Nucleus accumbens (tissue), 56 donors: ENCODE results near the gene CNOT6L.
"Not testable (repeated sequence)": the region's sequence is repeated elsewhere in the genome, so short reads cannot be mapped to it uniquely, and the experiment has no call there.

Experiments used
- DNase-seq, 56 donors: peaks; one replicate each; lab custom pipeline; 2025; lab: John Stamatoyannopoulos, UW

The CNOT6L gene

DNA sequence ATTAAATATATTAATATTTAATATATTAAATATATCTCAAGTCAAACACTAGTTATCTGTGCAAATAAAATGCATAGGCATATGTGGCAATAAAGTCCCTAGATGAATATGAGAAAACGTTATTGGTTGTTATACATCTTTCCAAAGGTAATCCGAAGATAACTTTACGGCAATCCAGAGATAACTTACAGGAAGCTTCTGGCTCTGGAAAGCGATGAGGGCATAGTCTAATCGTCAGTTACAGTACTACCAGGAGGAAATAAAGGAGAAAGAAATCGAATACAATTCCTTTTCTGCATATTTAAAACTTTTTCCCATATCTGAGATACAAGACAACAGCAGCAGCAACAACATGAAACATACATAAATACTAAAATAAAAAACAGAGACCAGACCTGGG is 35.3 kb downstream of the CNOT6L start:
- DNase-seq = no peak

DNA sequence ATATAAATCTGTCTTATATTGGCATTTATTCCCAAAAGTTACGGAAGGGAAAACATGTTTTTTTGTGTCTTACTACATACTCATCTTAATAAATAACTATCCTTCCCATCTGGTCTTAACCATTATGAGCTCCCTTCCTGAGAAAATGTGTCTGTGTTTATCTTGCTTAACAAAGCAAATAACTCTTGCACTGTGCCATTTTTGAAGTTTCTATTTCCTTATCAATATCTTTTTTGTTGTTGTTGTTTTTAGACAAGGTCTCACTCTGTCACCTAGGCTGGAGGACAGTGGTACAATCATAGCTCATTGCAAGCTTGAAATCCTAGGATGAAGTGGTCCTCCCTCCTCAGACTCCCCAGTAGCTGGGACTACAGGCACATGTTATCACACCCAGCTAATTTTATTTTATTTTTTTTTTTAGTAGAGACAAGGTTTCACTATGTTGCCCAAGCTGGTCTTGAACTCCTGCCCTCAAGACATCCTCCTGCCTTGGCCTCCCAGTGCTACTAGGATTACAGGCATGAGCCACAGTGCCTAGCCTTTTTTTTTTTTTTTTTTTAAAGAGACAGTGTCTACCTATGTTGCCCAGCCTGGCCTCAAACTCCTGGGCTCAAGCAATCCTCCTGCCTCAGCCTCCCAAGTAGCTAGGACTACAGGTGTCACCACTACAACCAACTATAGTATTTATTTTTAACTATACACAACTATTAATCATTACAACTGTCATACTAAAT is 36.9 kb downstream of the CNOT6L start:
- DNase-seq = no peak

GRCh38 chr4:77780762-77781161 is 38.4 kb downstream of the CNOT6L start:
- DNase-seq = not testable (repeated sequence)

GRCh38 chr4:77777135-77777807 is 41.9 kb downstream of the CNOT6L start:
- DNase-seq = no peak

- DNase-seq = no peak
Measured at GRCh38 chr4:77776182-77777134, 42.7 kb downstream of the CNOT6L start.

DNA sequence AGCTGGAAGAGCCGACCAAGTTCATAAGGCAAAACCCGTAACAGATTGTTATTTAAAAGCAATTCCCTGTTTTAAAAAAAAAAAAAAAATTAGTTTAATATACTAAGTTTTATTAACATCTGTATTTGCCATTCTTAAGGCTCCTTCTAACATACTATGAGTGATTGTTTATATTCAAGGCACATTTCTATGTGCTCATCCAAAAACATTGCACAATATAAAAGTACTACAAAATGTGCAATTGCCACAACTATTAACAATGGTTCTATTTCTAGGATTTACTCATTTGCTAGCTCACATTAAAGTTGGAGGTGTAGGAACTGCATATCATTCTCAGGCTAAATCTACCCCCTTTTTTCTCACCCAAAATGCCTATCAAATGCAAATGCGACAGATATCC is 46.1 kb downstream of the CNOT6L start:
- no peak for DNase-seq

- no peak for DNase-seq
Measured at GRCh38 chr4:77771566-77771965, 47.6 kb downstream of the CNOT6L start.

GRCh38 chr4:77765720-77766119 is 53.4 kb downstream of the CNOT6L start:
- no peak for DNase-seq

- no peak for DNase-seq
Measured at GRCh38 chr4:77762531-77762930, 56.6 kb downstream of the CNOT6L start.

- DNase-seq = no peak
Measured at GRCh38 chr4:77761595-77761994, 57.6 kb downstream of the CNOT6L start.

GRCh38 chr4:77758804-77759203 is 60.4 kb downstream of the CNOT6L start:
- DNase-seq = no peak

DNA sequence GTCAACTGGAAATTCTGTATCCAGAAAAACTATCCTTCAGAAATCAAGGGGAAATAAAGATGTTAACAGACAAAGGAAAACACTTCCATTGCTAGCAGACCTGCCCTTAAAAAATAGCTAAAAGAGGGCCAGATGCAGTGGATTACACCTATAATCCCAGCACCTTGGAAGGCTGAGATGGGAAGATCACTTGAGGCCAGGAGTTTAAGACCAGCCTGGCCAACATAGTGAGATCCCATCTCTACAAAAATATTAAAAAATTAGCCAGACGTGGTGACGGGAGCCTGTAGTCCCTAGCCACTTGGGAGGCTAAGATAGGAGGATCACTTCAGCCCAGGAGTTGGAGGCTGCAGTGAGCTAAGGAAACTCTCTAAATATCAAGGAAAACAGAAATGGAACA is 67.4 kb downstream of the CNOT6L start:
- DNase-seq = no peak

DNA sequence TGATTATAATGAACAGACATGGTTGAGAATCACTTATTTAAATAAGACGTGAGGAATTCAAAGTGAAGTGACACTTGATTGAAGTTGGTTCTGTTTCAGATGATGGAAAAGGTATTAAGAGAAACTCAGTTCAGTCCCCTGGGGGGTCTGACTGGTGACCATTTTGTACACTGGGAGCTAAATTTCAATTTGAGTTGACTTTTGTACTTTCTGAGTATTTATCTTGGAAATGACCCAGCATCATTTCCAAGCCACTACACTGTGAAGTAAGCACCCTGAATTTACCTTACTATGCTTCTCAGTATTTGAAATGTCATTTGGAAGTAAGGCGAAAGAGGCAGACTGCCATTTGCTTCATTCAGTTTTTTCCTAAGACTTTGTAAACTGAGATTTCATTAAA is 73.4 kb downstream of the CNOT6L start:
- no peak for DNase-seq

- DNase-seq = no peak
Measured at GRCh38 chr4:77742054-77742453, 77.1 kb downstream of the CNOT6L start.

DNA sequence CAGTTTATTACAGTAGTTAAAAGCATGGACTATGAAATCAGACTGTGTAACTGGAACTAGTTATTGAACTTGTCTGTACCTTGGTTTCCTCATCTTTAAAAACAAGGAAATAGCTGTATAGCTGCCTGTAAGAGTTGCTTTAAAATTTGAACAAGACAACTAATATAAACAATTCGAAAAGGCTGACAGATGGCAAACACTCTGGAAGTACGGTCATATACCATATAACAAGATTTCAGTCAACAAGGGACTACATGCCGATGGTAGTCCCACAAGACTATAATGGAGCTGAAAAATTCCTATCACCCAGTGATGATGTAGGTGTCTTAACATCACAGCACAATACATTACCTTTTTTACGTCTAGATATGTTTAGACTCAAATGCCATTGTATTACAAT is 78.7 kb downstream of the CNOT6L start:
- no peak for DNase-seq

GRCh38 chr4:77734928-77735327 is 84.2 kb downstream of the CNOT6L start:
- no peak for DNase-seq

DNA sequence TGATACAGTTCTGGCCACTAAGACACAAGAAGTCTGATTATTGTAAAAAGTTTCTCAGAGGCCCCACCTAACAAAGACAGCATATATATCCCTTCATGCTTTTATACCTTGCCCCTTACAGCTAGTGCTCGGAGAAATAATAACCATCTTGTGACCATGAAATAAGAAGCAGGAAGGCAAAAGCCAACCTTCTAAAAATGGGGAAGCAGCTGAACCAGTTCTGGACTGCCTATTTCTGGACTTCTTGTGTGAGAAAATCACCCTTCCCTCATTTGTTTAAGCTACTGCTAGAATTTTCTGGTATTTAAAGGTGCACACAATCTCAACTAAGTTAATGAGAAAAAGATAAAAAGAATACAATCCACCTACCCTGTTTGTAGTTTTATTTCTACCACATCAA is 87.5 kb downstream of the CNOT6L start:
- DNase-seq = no peak

DNA sequence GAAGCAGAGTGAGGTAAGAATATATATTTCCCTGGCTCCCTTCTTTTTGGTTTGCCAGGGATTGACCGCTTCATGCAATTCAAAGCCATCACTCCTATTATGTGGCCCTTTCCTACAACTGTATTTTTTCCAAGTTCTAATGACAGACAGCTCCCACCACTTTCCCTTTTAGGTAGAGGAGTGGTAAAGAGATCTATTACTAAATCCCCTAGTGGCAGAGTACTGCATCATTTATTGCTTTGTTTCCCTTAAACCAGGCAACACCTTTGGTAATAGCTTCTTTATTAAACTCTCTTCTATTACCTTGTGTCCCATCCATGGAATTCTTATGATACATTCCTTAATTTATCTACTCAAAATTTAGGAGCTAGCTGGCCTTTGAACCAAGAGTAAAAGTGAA is 90.7 kb downstream of the CNOT6L start:
- DNase-seq = no peak

DNA sequence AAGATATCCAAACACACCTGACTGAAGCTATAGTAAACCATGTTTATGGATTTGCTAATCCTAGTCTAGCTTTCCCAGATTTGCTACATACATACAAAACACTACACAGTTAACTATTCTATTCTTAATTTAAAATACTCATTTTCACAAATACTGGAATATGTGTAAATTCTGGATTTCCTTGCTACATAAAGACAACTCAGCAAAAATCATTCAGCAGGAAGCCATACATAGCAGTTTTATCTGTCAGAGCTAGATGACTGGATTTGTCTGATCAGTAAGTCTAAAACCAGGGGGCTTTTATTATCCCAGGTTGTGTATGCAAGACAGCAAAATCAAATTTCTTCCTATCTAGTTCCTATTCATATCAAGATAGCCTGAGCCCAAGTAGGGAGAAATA is 98.1 kb downstream of the CNOT6L start:
- no peak for DNase-seq

GRCh38 chr4:77718500-77718899 is 100.7 kb downstream of the CNOT6L start:
- not testable (repeated sequence) for DNase-seq
